Measurements from ENCODE around the gene ZNF519. TPM values are rescaled to one million over a fixed set of nuclear protein-coding genes. Genes with fewer than 3 reads are reported as not detected.

Gene ZNF519
- total and polyA plus RNA-seq, 2 of the 8 experiments (the other 6 are each of a cell fraction or from before 2014, with no cell fraction given) = 24.0 to 38.6 TPM

DNA sequence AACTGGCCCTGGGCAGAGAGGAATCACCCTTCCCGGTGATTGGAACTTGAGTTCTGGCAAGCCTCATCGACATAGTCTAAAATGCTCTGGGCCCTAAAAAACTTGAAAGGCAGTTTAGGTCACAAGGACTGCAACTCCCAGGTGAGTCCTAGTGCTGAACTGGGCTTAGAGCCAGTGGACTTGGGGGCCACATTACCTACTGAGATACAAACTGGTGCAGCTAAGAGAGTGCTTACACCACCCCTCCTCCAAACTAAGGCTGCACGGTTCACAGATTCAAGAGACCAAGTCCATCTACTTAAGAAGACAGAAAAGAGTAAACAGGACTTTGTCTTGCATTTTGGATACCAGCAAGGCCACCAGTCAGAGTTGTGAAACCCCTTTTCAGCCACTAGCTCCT lies 25.3 kb downstream of the ZNF519 start:
- CTCF ChIA-PET (ENCODE audit: partially characterized antibody) = interaction anchor here (1.7 to 2.6 kb wide), 2 partner anchors 20 to 295 kb away, joined by 5 to 9 read pairs; no protein-coding TSS in a partner anchor
- H3K4me1 ChIP-seq (replicated peaks in 1 of 4; ENCODE audit: control insufficient read depth in 3 of 4, insufficient read depth in 4 of 4, low read length in 3 of 4) = no peaks in the 10 kb centered on the region
- no peaks in the 10 kb centered on the region for H3K27me3 ChIP-seq (replicated peaks in 1 of 4; ENCODE audit: control insufficient read depth in 3 of 4, extremely low read depth in 1 of 4, insufficient read depth in 3 of 4, low read length in 3 of 4)
- H2BK120ac ChIP-seq (replicated peaks; ENCODE audit: low read depth, low read length) = no peak overlapping the region
- no peaks in the 10 kb centered on the region for H3K23me2 ChIP-seq (ENCODE audit: low read depth, low read length)
- H4K20me1 ChIP-seq (replicated peaks in 1 of 2; ENCODE audit: control insufficient read depth in 1 of 2, insufficient read depth in 2 of 2, low read length in 2 of 2) = no peaks in the 10 kb centered on the region
- H3K4ac ChIP-seq (replicated peaks; ENCODE audit: insufficient read length, low read depth, low read length) = no peak overlapping the region
- FAIRE-seq = no peak
- peaks cover 4% of the 10 kb centered on the region; the same call in 1 of the 2 replicates for H3K79me1 ChIP-seq (ENCODE audit: low read depth, low read length)
- H3K4me3 ChIP-seq (ENCODE audit: extremely low read depth in 1 of 4, insufficient read depth in 2 of 4, low read depth in 3 of 4, low read length in 4 of 4) = no peak overlapping the region
- peaks cover 0 to 41% (median 9%) of the 10 kb centered on the region in 4 experiments; a peak in 4 of 8 replicates for H3K36me3 ChIP-seq (ENCODE audit: control insufficient read depth in 2 of 4, insufficient read depth in 4 of 4, low read length in 3 of 4)
- no peak overlapping the region for H2AFZ ChIP-seq (ENCODE audit: low read length)
- no peak overlapping the region for H4K8ac ChIP-seq (ENCODE audit: extremely low read depth, insufficient read depth, low read length)
- H3K9me3 ChIP-seq (ENCODE audit: insufficient read depth in 2 of 2, low read depth in 1 of 2, low read length in 1 of 2) = peaks cover 31 to 32% of the 10 kb centered on the region in 2 experiments
- H3K23ac ChIP-seq (ENCODE audit: insufficient read length) = no peak overlapping the region
- H3K18ac ChIP-seq (ENCODE audit: extremely low read depth, low read length) = no peak overlapping the region
- TF ChIP-seq, protein P1, sequence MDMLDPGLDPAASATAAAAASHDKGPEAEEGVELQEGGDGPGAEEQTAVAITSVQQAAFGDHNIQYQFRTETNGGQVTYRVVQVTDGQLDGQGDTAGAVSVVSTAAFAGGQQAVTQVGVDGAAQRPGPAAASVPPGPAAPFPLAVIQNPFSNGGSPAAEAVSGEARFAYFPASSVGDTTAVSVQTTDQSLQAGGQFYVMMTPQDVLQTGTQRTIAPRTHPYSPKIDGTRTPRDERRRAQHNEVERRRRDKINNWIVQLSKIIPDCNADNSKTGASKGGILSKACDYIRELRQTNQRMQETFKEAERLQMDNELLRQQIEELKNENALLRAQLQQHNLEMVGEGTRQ (IDR thresholded peaks at IDR 0.05; ENCODE audit: low read length) = no peak
- WGBS, 2 experiments (ENCODE audit: extremely low coverage in 1 of 2, insufficient coverage in 1 of 2, insufficient read length in 1 of 2, insufficient replicate concordance in 2 of 2, low coverage in 1 of 2, low lambda C conversion rate in 2 of 2, missing lambda C conversion rate in 1 of 2) = 100% methylated on average over 3 of the region's 3 CpGs; no CpG with 5 or more reads in 1 of the 2 experiments
- H2BK5ac ChIP-seq (ENCODE audit: low read depth, low read length) = no peak overlapping the region
- POLR2A ChIA-PET (ENCODE audit: partially characterized antibody) = no interaction called here
- H3K79me2 ChIP-seq (ENCODE audit: control insufficient read depth in 1 of 2, insufficient read depth in 2 of 2, low read length in 2 of 2) = peaks cover 4 to 68% of the 10 kb centered on the region in 2 experiments; a peak in 3 of 4 replicates
- no peak overlapping the region for H3K9ac ChIP-seq (replicated peaks in 1 of 4; ENCODE audit: extremely low read depth in 1 of 4, low read depth in 3 of 4, low read length in 3 of 4)
- no peak overlapping the region for H2BK15ac ChIP-seq (ENCODE audit: low read length)
- no peak overlapping the region for H4K91ac ChIP-seq (replicated peaks; ENCODE audit: insufficient read length, low read length)
- H3K56ac ChIP-seq (replicated peaks; ENCODE audit: insufficient read length, low read depth, low read length) = no peak overlapping the region
- H3K4me2 ChIP-seq (ENCODE audit: insufficient read depth in 1 of 2, low read depth in 2 of 2, low read length in 2 of 2) = no peak overlapping the region
- no peak overlapping the region for H3K14ac ChIP-seq (ENCODE audit: insufficient read length)
- no peak overlapping the region for H4K5ac ChIP-seq (ENCODE audit: insufficient read length, low read depth, low read length)
- no peak overlapping the region for H2BK12ac ChIP-seq (ENCODE audit: low read depth, low read length)
- no peak for DNase-seq (ENCODE audit: low read depth in 1 of 2, low spot score in 2 of 2)
- H2BK20ac ChIP-seq (ENCODE audit: low read length) = no peak overlapping the region
- H2AK5ac ChIP-seq (ENCODE audit: low read depth, low read length) = no peak overlapping the region
- no peak overlapping the region for H3K27ac ChIP-seq (ENCODE audit: low read depth, low read length)

Measured in H1 (cell line).